COLO668 (cell line): ENCODE measurements around the gene PDK2.
"Not testable (repeated sequence)": the region's sequence is repeated elsewhere in the genome, so short reads cannot be mapped to it uniquely, and the experiment has no call there.

ENCODE experiments used
- DNase-seq: peaks from one replicate; lab custom pipeline; 2025; ENCODE audit not compliant: unreplicated experiment; lab: John Stamatoyannopoulos, UW

Gene PDK2

DNA sequence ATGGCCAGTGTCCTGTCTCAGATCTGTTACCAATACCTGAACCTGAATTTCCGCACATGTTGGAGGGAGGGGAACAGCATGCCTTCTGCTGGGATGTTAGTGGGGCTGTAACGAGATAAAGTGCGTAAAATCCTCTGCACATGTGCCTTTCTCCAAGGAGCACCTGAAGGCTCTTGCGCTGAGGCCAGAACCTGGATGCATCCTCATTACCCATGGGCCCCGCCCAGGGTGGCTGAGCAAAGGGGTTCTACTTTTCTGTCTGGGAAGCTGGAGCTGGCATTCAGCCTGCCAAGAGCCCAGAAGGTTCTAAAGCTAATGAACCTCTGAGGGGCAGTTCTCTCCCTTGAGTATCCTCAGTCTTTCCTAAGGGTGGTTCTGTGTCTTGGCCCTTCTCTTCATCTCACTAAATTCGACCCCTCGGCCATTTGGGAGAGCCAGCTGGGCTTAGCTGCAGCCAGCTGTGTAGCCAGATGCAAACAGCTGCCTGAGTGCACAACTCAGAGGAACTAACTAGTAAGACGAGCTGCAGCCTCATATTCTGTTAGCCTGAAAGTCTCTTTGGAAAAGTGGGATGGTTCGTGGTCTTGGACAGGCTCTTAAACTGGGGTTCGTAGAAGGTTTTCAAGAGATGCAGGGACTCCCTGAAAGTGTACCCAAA lies 36.7 kb upstream of the PDK2 start:
- no peak for DNase-seq

DNA sequence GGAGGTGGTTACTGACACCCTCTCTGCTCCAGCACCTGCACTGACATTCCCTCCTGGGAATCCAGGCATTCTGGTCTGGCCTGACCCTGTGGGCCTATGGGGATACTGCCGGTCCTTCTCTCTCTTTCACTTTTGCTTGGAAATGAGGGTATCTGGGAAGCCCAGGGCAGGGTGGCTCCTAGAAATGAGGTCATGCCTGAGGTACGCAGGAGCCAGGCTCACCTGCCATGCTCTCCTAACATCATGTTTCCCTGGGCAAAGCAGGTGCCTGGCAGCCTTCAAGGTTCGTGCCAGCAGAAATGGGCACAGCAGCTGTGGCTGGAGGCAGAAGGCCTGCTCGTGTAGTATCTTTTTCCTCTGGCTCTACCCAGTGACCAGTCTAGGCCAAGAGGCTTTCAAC lies 35.9 kb upstream of the PDK2 start:
- DNase-seq: no peak

- no peak for DNase-seq
Measured at GRCh38 chr17:50059759-50060273, 35.3 kb upstream of the PDK2 start.

DNA sequence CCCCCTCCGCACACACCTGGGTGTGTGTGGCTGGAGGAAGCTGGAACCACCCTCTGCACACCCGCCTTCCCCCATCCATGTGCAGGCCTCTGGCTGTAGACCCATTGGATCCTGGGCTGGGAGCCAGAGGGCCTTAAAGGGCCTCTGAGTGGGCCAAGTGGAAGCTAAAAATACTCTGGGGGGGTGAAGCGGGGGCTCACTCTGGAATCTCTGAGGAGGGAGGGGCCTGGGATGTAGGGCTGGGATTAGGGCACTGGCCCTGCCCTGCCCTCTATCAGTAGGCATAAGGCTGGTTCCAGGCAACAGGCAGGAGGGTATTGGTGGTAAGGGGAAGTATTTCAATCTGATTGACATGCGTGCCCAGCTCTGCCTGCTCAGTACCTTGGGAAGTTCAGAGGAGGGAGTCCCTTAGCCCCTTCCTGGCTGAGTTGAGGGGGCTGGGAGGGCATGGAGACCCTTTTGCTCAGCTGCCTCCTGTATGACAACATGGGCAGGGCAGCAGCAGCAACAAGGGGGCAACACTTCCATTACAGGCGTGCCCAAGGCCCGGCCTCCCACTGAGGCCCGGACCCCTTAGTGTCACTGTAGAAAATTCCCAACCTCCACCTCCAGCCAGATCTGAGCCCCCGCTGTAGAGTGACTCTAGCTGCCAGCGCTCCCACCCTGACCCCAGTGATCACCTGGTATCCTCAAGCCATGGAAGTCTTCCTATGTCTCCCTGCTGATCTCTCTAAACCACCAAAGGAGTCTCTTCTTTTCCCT lies 34.0 kb upstream of the PDK2 start:
- no peak for DNase-seq

DNA sequence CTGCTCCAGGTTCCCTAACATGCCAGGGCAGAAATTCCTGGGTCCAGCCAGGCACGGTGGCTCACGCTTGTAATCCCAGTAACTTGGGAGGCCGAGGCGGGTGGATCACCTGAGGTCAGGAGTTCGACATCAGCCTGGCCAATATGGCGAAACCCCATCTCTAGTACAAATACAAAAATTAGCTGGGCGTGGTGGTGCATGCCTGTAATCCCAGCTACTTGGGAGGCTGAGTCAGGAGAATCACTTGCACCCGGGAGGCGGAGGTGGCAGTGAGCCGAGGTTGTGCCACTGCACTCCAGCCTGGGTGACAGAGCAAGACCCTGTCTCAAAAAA lies 33.5 kb upstream of the PDK2 start:
- not testable (repeated sequence) for DNase-seq

DNA sequence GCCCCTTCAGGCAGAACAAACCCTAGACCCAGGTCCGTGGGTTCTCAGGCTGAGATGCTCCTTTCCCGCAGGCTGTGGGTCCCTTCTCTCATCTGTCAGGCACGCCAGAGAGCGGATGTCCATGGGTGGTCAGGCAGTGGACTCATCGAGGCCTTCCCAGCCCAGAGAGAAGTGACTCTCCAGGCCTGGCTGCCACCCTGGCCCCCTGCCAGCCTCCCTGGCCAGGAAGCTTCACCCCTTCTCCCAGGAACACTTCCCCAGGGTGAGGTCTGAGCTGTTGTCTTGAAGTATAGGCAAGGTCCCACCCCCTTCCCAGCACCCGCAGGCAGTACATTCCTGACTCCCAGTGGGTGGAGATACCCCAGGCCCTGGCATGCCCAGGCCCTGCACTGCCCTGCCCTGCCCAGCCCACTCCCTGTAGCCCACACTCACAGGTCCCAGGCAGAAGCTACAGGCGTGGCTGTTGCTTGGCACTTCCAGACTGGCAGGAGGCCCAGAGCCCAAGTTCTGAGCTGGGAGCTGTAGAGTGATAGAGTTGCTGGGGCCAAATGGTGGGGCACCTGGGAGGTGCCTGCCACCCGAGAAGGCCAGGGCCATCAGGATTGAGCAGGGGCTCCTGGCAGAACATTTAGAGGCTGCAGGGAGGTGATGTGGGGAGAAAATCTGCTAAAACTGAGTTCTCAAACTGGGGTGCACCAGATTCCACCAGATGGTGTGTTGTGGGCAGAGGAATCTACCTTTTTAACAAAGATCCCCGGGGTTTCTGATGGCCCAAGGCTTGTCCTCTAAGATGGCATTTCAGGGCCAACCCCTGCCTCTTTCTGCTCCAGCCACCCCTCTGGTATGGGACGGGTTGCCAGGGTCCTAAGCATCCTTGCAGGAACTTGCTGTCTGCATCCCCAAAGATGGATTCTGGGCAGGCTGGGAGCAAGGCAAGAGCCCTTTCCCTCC lies 32.6 kb upstream of the PDK2 start:
- DNase-seq: no peak

- DNase-seq: no peak
Measured at GRCh38 chr17:50063561-50064252, 31.4 kb upstream of the PDK2 start.

DNA sequence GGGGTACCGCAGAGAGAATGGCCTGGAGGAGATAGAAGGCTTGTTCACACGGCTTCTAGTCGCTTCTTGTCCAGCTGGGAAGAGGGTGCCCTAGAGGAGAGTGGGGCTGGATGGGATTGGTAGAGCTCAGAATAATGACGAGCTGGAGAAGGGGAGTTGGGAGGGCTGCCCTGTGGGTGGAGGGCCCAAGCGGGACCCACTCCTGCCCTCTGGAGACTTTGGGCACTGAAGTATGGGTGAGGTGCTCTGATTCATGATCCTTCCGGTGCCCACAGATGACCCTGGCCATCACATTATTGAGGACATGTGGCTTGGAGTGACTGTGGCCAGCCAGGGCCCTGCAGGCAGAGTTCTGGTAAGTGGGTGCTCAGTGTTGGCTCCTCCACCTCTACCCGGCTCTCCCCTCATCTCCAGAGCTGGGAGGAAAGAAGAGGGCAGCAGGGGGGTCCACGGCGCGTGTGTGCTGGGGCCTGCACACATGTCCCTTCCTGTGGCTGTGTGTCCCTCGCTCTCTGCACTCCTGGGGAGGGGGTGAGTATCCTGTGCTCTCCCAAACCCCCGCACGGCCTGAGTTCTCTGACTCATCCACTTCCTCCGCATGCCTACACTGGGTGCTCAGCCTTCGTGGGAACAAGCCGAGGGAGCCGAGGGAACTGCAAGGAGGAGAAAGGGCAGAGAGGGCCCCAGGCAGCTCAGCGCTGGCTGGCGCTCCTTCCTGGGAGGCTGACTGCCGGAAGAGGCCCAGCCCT lies 30.7 kb upstream of the PDK2 start:
- no peak for DNase-seq

DNA sequence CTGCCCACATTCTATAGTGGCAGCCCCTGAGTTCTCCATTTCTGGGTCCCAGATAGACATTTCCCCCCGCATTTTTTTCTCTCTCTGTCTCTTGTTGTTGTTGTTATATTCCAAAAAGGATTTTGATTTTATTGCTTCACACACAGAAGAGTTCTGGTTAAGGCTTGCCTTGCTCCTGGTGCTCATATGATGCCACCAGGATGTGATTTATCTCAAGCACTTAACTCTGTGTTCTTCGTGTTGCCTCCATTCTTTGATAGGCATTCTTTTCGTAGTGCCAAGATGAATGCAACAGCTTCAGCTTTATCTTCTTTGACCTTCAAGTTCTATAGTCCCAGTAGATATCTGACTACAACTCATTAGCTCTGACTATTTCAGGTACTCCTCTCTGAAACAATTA lies 30.1 kb upstream of the PDK2 start:
- DNase-seq: no peak

- no peak for DNase-seq
Measured at GRCh38 chr17:50066995-50067394, 28.2 kb upstream of the PDK2 start.

DNA sequence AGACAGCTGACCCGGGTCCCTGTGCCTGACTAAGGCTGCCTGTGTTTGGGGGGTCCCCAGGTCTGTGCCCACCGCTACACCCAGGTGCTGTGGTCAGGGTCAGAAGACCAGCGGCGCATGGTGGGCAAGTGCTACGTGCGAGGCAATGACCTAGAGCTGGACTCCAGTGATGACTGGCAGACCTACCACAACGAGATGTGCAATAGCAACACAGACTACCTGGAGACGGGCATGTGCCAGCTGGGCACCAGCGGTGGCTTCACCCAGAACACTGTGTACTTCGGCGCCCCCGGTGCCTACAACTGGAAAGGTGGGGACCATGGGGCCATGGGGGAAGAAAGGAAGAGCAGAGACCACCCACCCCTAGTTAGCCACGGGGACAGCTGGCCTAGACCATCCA lies 27.2 kb upstream of the PDK2 start:
- no peak for DNase-seq

GRCh38 chr17:50070908-50071680 lies 24.1 kb upstream of the PDK2 start:
- no peak for DNase-seq

DNA sequence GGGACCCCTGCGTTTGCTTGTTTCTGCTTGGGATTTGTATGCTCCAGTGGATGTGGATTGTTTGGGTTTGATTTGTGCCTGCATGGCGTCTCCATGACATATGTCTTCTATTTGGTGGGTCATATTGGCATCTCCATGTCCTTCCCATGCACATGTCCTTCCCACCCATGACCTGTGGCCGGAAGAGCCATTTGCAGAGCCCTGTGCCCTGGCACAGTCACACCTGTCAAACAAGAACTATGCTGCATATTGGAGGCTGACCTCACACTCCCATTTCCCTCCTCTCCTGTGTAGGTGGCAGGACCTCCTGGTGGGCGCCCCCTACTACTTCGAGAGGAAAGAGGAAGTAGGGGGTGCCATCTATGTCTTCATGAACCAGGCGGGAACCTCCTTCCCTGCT lies 23.5 kb upstream of the PDK2 start:
- DNase-seq: no peak

DNA sequence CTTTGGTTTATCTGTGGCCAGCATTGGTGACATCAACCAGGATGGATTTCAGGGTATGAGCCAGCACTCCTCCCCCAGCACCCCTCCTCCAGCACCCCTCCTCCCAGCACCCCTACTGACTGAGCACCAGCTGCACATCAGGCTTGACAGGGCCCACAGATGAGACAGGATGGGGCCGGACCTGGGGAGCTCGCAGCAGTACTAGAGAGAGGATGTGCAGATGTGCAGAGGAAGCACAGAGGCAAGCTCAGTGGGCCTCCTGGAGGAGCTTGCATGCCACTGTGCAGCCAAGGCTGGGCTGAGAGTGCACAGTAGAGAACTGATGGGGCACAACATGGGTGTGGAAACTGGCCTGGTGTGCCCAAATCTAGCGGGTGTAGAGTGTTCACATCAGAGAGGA lies 23.0 kb upstream of the PDK2 start:
- DNase-seq: no peak

- DNase-seq: no peak
Measured at GRCh38 chr17:50072925-50073324, 22.2 kb upstream of the PDK2 start.

GRCh38 chr17:50074227-50074626 lies 20.9 kb upstream of the PDK2 start:
- DNase-seq: no peak

DNA sequence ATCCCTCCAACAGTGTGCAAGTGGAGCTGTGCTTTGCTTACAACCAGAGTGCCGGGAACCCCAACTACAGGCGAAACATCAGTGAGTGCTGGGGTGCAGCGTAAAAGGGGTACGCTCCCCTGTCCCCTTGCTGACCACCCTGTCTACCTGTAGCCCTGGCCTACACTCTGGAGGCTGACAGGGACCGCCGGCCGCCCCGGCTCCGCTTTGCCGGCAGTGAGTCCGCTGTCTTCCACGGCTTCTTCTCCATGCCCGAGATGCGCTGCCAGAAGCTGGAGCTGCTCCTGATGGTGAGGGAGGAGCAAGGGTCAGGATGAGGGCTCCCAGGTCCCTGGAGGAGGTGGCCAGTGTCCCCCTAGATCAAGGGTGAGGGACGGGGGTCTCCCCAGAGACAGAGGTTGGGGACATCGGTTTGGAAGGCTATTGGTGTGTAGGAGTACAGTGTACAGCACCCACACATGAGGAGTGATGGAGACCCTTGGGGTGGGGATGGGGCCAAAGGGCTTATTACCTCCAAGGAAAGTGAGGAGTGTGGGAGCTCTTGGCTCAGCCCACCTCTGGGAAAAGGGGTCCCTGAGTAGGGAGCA lies 19.6 kb upstream of the PDK2 start:
- DNase-seq: no peak

- DNase-seq: no peak
Measured at GRCh38 chr17:50076221-50076590, 18.9 kb upstream of the PDK2 start.

- no peak for DNase-seq
Measured at GRCh38 chr17:50076591-50077235, 18.4 kb upstream of the PDK2 start.
